K562 (cell line): Measurements from ENCODE around the gene TOX3. TPM values are rescaled to one million over a fixed set of nuclear protein-coding genes. Genes with fewer than 3 reads are reported as not detected.

Experiments used
- ATAC-seq: fragments of 200-7000 bp; cut with Tn5 transposase; 3 replicates; pipeline ENCODE4 v1.9.1; 2020; ENCODE audit warnings: moderate library complexity
- BruUV-seq: library from RNA; stranded (reverse); fragments of 400-500 nt; replicated peaks from 2 replicates; lab custom pipeline; 2021; lab: Mats Ljungman, UMichigan
- CTCF ChIA-PET: fragments of 300-600 bp; formaldehyde crosslinking; extraction: SDS; loops from one replicate; lab custom pipeline; 2021; ENCODE audit warnings: low intra/inter-chr PET ratio; lab: Yijun Ruan, JAX
- POLR2A ChIA-PET: fragments of 300-600, 350-650 bp; sonication (Branson Sonifier 250); formaldehyde crosslinking; extraction: SDS; loops from one replicate; lab custom pipeline; 2021; ENCODE audit warnings: antibody characterized with exemption, inconsistent platforms; lab: Yijun Ruan, JAX
- DNase-seq, 4 experiments: peaks; one replicate each; pipeline versions ENCODE4 v3.0.0 to v3.0.0-alpha.2; 2011 to 2018; ENCODE audit warnings: low spot score in 3 of 4, mixed read lengths in 3 of 4; ENCODE audit errors: extremely low read depth in 1 of 4
- FAIRE-seq: peaks from 2 replicates; lab custom pipeline; 2011; peaks lifted over from hg19 to GRCh38; lab: Jason Lieb, UNC
- H2AFZ ChIP-seq: 2 replicates; pipeline ENCODE4 v1.6.0; 2011; ENCODE audit warnings: low read depth, low read length, control low read depth, inconsistent platforms
- H3K27ac ChIP-seq: fragments of 200-600 bp; 3 replicates; pipeline ENCODE4 v1.8.0; 2011; ENCODE audit warnings: low read depth, mild to moderate bottlenecking, control low read depth, inconsistent platforms, low read length, moderate library complexity, mixed read lengths; ENCODE audit errors: extremely low read depth
- H3K27me3 ChIP-seq, 2 experiments: fragments of 300-600 bp in 1 of 2; 2 replicates in 1 of 2; 3 replicates in 1 of 2; pipeline versions ENCODE4 v1.6.0 to v1.8.0; 2011; ENCODE audit warnings: inconsistent platforms in 2 of 2, low read length in 2 of 2, mild to moderate bottlenecking in 1 of 2, mixed read lengths in 1 of 2, moderate library complexity in 1 of 2; ENCODE audit not compliant: control insufficient read depth in 2 of 2, insufficient read depth in 2 of 2
- H3K36me3 ChIP-seq: fragments of 300-600 bp; 3 replicates; pipeline ENCODE4 v1.8.0; 2011; ENCODE audit warnings: mild to moderate bottlenecking, low read length, inconsistent platforms; ENCODE audit not compliant: control insufficient read depth, insufficient read depth
- H3K4me1 ChIP-seq, 2 experiments: fragments of 200-600 bp in 1 of 2; replicated peaks in 1 of 2; 2 replicates in 1 of 2; 3 replicates in 1 of 2; pipeline versions ENCODE4 v1.5.1 to v1.8.0; 2011; ENCODE audit warnings: inconsistent platforms in 2 of 2, low read length in 2 of 2, mild to moderate bottlenecking in 1 of 2, mixed read lengths in 1 of 2, moderate library complexity in 1 of 2; ENCODE audit not compliant: control insufficient read depth in 2 of 2, insufficient read depth in 2 of 2
- H3K4me2 ChIP-seq: 2 replicates; pipeline ENCODE4 v1.6.1; 2011; ENCODE audit warnings: low read length, control low read depth, inconsistent platforms, mixed read lengths; ENCODE audit not compliant: insufficient read depth
- H3K4me3 ChIP-seq: fragments of 200-600 bp; sonication (generic), shearing (Covaris generic); 2 replicates; pipeline ENCODE4 v1.5.1; 2016; ENCODE audit warnings: control low read depth, inconsistent platforms
- H3K79me2 ChIP-seq: fragments of 200-600 bp; 3 replicates; pipeline ENCODE4 v1.8.0; 2011; ENCODE audit warnings: low read length, inconsistent platforms; ENCODE audit not compliant: control insufficient read depth, insufficient read depth
- H3K9ac ChIP-seq, 2 experiments: 2 replicates each; pipeline versions ENCODE4 v1.6.0 to v1.6.1; 2011; ENCODE audit warnings: low read depth in 2 of 2, low read length in 2 of 2, control low read depth in 1 of 2, inconsistent platforms in 1 of 2, mild to moderate bottlenecking in 1 of 2, mixed read lengths in 1 of 2; ENCODE audit not compliant: insufficient read depth in 1 of 2
- H3K9me1 ChIP-seq: one replicate; pipeline ENCODE4 v1.6.0; 2011; ENCODE audit warnings: inconsistent platforms, mild to moderate bottlenecking, low read length, moderate library complexity; ENCODE audit not compliant: control insufficient read depth, insufficient read depth
- H3K9me3 ChIP-seq: replicated peaks from 2 replicates; pipeline ENCODE4 v1.5.1; 2011; ENCODE audit warnings: low read depth, low read length, inconsistent platforms; ENCODE audit not compliant: control insufficient read depth, insufficient read depth
- H4K20me1 ChIP-seq: replicated peaks from 2 replicates; pipeline ENCODE4 v1.6.1; 2011; ENCODE audit warnings: low read length, inconsistent platforms, mixed read lengths; ENCODE audit not compliant: control insufficient read depth, insufficient read depth
- BRF1 ChIP-seq: IDR thresholded peaks from 3 replicates; pipeline ENCODE4 v1.6.1; 2011; ENCODE audit warnings: borderline replicate concordance, mild to moderate bottlenecking; ENCODE audit not compliant: insufficient read length; ENCODE audit errors: extremely low read depth
- C11orf30 ChIP-seq: fragments of 450-650 bp; IDR thresholded peaks from 2 replicates; pipeline ENCODE4 v1.6.1; 2016; ENCODE audit warnings: low read depth, mild to moderate bottlenecking
- CGGBP1 ChIP-seq: fragments of 250-450 bp; sonication (Bioruptor Pico); IDR thresholded peaks from 2 replicates; pipeline ENCODE4 v1.9.0; 2021; ENCODE audit warnings: mild to moderate bottlenecking
- CHAMP1 ChIP-seq: fragments of 450-650 bp; IDR thresholded peaks from 2 replicates; pipeline ENCODE4 v1.6.1; 2016; ENCODE audit warnings: mild to moderate bottlenecking
- CREB1 ChIP-seq, 2 experiments: sonication (generic) in 1 of 2; formaldehyde crosslinking in 1 of 2; IDR thresholded peaks; 2 replicates each; pipeline versions ENCODE4 v1.6.1 to v1.8.0; 2012 to 2022; ENCODE audit warnings: inconsistent platforms in 1 of 2, mild to moderate bottlenecking in 1 of 2, missing genetic modification reagents in 1 of 2, moderate library complexity in 1 of 2
- DEAF1 ChIP-seq: fragments of 450-650 bp; formaldehyde crosslinking; IDR thresholded peaks from 2 replicates; pipeline ENCODE4 v1.4.0; 2020; ENCODE audit warnings: mild to moderate bottlenecking, moderate library complexity
- ETS1 ChIP-seq: conservative IDR thresholded peaks from 2 replicates; pipeline ENCODE4 v1.6.1; 2011; ENCODE audit warnings: low read depth, mild to moderate bottlenecking, low read length; ENCODE audit not compliant: control insufficient read depth
- KAT7 ChIP-seq: sonication (generic); formaldehyde crosslinking; IDR thresholded peaks from 2 replicates; pipeline ENCODE4 v1.8.0; 2022; ENCODE audit warnings: missing genetic modification reagents, mild to moderate bottlenecking, borderline replicate concordance
- SREBF2 ChIP-seq: sonication (generic); formaldehyde crosslinking; IDR thresholded peaks from 2 replicates; pipeline ENCODE4 v1.4.0; 2020; ENCODE audit warnings: mild to moderate bottlenecking, missing genetic modification reagents
- SRSF9 ChIP-seq: fragments of 200-400 bp; formaldehyde crosslinking; IDR thresholded peaks from 2 replicates; pipeline ENCODE4 v1.6.1; 2017; ENCODE audit warnings: low read depth, low read length, borderline replicate concordance
- ZNF121 ChIP-seq: sonication (generic); formaldehyde crosslinking; conservative IDR thresholded peaks from 2 replicates; pipeline ENCODE4 v1.8.0; 2022; ENCODE audit warnings: missing genetic modification reagents
- ZNF124 ChIP-seq: sonication (generic); formaldehyde crosslinking; IDR thresholded peaks from 2 replicates; pipeline ENCODE4 v1.8.1; 2022; ENCODE audit warnings: missing genetic modification reagents
- ZNF431 ChIP-seq: sonication (generic); formaldehyde crosslinking; IDR thresholded peaks from 2 replicates; pipeline ENCODE4 v1.8.0; 2022; ENCODE audit warnings: mild to moderate bottlenecking, missing genetic modification reagents
- ZNF445 ChIP-seq: fragments of 250-450 bp; sonication (Bioruptor Pico); IDR thresholded peaks from 2 replicates; pipeline ENCODE4 v1.4.0; 2020; ENCODE audit warnings: low read depth, mild to moderate bottlenecking, moderate library complexity
- ZNF780A ChIP-seq: fragments of 250-450 bp; sonication (Bioruptor Pico); IDR thresholded peaks from 2 replicates; pipeline ENCODE4 v1.5.0; 2021; ENCODE audit warnings: mild to moderate bottlenecking
- WGBS: fragments of 100-300 bp; shearing (Covaris generic); methylation state at CpG from one replicate; pipeline ENCODE4 v1.1.6; 2016; ENCODE audit warnings: low coverage, mixed read lengths; ENCODE audit not compliant: insufficient coverage; ENCODE audit errors: missing lambda C conversion rate; 5-methylcytosine and 5-hydroxymethylcytosine counted together
- in situ Hi-C: fragments of 300-500 bp; cut with MboI; formaldehyde crosslinking; loops from 4 replicates; pipeline ENCODE4 v1.15.0; 2018; ENCODE audit warnings: inconsistent platforms, mixed read lengths
- intact Hi-C: fragments of 100-400 bp; cut with micrococcal nuclease; formaldehyde crosslinking; loops from 2 replicates; pipeline ENCODE4 v1.14.2; 2022
- polyA plus RNA-seq, 8 experiments: library from polyadenylated mRNA; depleted of rRNA in 4 of 8; stranded (reverse) in 5 of 8; unstranded in 3 of 8; fragments of >200 nt; fragmentation: Nextera tagmentation in 2 of 8; fragmentation: Illumina TruSeq in 1 of 8; extraction: Ambion mirVana in 2 of 8; extraction: Trizol in 1 of 8; gene quantifications; 2 replicates each; pipeline versions ENCODE4 v1.2.1 to v1.2.3, GENCODE V29; 2011 to 2014; ENCODE audit warnings: inconsistent platforms in 1 of 8, missing spikeins in 1 of 8
- total RNA-seq, 7 experiments: library from RNA; depleted of rRNA in 6 of 7; stranded (reverse); fragments of >200 nt in 6 of 7; fragmentation: Illumina TruSeq in 2 of 7; extraction: Trizol in 2 of 7; gene quantifications; 2 replicates each; pipeline versions ENCODE4 v1.2.1 to v1.2.3, GENCODE V29; 2011 to 2021; ENCODE audit warnings: low replicate concordance in 1 of 7

Gene TOX3
- total and polyA plus RNA-seq, 9 of the 15 experiments (the other 6 are each of a cell fraction or from before 2014, with no cell fraction given), result not detected

GRCh38 chr16:52548261-52549010 is 1.5 kb upstream of the TOX3 start:
- Histone ChIP-seq H3K36me3 (no peaks in the 10 kb centered on the region), H3K27me3 (no peaks in the 10 kb centered on the region), H4K20me1 (no peaks in the 10 kb centered on the region), H3K9ac (no peak overlapping the region), H3K4me3 (no peak overlapping the region), H3K79me2 (no peaks in the 10 kb centered on the region), H3K9me3 (no peaks in the 10 kb centered on the region), H3K9me1 (no peaks in the 10 kb centered on the region), H3K4me1 (no peaks in the 10 kb centered on the region; a peak in 1 of 5 replicates), H3K27ac (no peak overlapping the region), H3K4me2 (no peak overlapping the region), H2AFZ (no peak overlapping the region)
- ATAC-seq (no peak), FAIRE-seq (no peak), DNase-seq (no peak)
- intact Hi-C loops, result no loop called here
- no peak for TF ChIP-seq ZNF121
- TF ChIP-seq ZNF124 (CRISPR knock-in tag), result no peak
- no peak for TF ChIP-seq CGGBP1 (CRISPR knock-in tag)
- TF ChIP-seq SREBF2 (CRISPR knock-in tag), result no peak
- no peak for TF ChIP-seq ZNF431 (CRISPR knock-in tag)
- no peak for TF ChIP-seq KAT7 (CRISPR knock-in tag)
- TF ChIP-seq BRF1, result no peak
- TF ChIP-seq ZNF780A (CRISPR knock-in tag), result no peak
- no peak for TF ChIP-seq ETS1
- TF ChIP-seq SRSF9, result no peak
- TF ChIP-seq CREB1 (IDR thresholded peaks at IDR 0.05), result no peak
- no peak for TF ChIP-seq CREB1 (CRISPR knock-in tag; IDR thresholded peaks at IDR 0.05)
- no peak for TF ChIP-seq CHAMP1
- no peak for TF ChIP-seq C11orf30
- TF ChIP-seq DEAF1 (CRISPR knock-in tag), result no peak
- TF ChIP-seq ZNF445 (CRISPR knock-in tag), result no peak
- ChIA-PET POLR2A (no interaction called here), CTCF (no interaction called here)
- WGBS, result under 1% methylated on average over 9 of the region's 10 CpGs
- BruUV-seq, result no TSS peak
- in situ Hi-C loops, result no loop called here
